ENCODE data around the gene SGCD.

Gene SGCD

DNA sequence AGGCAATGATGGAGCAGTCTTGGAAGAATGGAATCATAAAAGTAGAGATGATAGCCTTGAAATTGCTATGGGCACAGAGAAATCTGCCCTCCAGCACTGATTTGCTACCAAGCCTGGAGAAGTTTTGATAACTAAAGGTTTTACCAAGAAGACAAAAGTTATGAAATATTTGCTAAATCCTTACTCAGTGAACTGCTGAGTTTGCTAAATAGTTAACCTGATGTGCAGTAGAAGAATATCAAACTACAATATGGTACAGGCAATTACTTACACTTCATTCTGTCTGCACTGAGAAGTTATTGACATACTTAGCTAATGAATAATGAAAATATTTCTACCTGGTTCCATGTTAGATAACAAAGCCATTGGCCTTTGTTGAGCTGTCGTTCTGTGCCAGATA lies 124.5 kb downstream of the SGCD start:
- FAIRE-seq (no peak), DNase-seq (ENCODE audit: insufficient read length, low spot score) (no peak)
- no peak for TF ChIP-seq SPI1 (IDR thresholded peaks at IDR 0.05; ENCODE audit: low read depth, low read length)
- no peak for TF ChIP-seq POLR2AphosphoS5 (IDR thresholded peaks at IDR 0.05; ENCODE audit: low read depth, low read length)
- no peak for TF ChIP-seq PAX5 (IDR thresholded peaks at IDR 0.05; ENCODE audit: insufficient read depth, low read length, severe bottlenecking)
- no peak for TF ChIP-seq POLR2A (IDR thresholded peaks at IDR 0.05; ENCODE audit: low read depth, low read length)
- TF ChIP-seq TAF1 (IDR thresholded peaks at IDR 0.05; ENCODE audit: low read depth, low read length): no peak
- TF ChIP-seq POU2F2 (IDR thresholded peaks at IDR 0.05; ENCODE audit: low read depth, low read length): no peak

- DNase-seq (ENCODE audit: insufficient read length, low spot score): no peak
- FAIRE-seq: no peak
- TF ChIP-seq POU2F2 (IDR thresholded peaks at IDR 0.05; ENCODE audit: low read depth, low read length): no peak
- no peak for TF ChIP-seq PAX5 (IDR thresholded peaks at IDR 0.05; ENCODE audit: insufficient read depth, low read length, severe bottlenecking)
- TF ChIP-seq SPI1 (IDR thresholded peaks at IDR 0.05; ENCODE audit: low read depth, low read length): no peak
- TF ChIP-seq TAF1 (IDR thresholded peaks at IDR 0.05; ENCODE audit: low read depth, low read length): no peak
- no peak for TF ChIP-seq POLR2A (IDR thresholded peaks at IDR 0.05; ENCODE audit: low read depth, low read length)
- TF ChIP-seq POLR2AphosphoS5 (IDR thresholded peaks at IDR 0.05; ENCODE audit: low read depth, low read length): no peak
Observed at GRCh38 chr5:156456857-156457256, 129.9 kb downstream of the SGCD start.

- DNase-seq (ENCODE audit: insufficient read length, low spot score): no peak
- TF ChIP-seq POLR2AphosphoS5 (IDR thresholded peaks at IDR 0.05; ENCODE audit: low read depth, low read length): no peak
- TF ChIP-seq POU2F2 (IDR thresholded peaks at IDR 0.05; ENCODE audit: low read depth, low read length): no peak
- no peak for TF ChIP-seq TAF1 (IDR thresholded peaks at IDR 0.05; ENCODE audit: low read depth, low read length)
- no peak for TF ChIP-seq PAX5 (IDR thresholded peaks at IDR 0.05; ENCODE audit: insufficient read depth, low read length, severe bottlenecking)
- TF ChIP-seq SPI1 (IDR thresholded peaks at IDR 0.05; ENCODE audit: low read depth, low read length): no peak
- no peak for TF ChIP-seq POLR2A (IDR thresholded peaks at IDR 0.05; ENCODE audit: low read depth, low read length)
- no peak for FAIRE-seq
Observed at GRCh38 chr5:156459812-156460385, 132.9 kb downstream of the SGCD start.

DNA sequence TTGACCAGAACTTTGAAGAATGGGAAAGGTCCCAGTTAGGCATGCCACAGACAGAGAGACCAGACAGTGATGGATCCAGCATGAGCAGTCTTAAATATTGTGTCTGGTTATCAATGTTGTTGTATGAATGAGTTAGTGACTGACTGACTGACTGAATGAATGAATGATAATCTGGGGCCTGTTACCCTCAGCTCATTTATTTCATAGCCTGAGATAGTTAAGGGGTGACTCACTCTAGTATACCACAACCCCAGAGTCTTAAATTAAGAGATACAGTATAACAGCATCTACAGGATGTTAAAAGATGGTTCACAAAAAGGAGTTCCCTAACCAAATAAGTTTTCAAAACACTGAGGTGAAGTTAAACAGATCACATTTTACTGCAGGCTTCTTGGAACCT lies 133.5 kb downstream of the SGCD start:
- DNase-seq (ENCODE audit: insufficient read length, low spot score) (no peak), FAIRE-seq (no peak)
- TF ChIP-seq POLR2AphosphoS5 (IDR thresholded peaks at IDR 0.05; ENCODE audit: low read depth, low read length) (no peak), TAF1 (IDR thresholded peaks at IDR 0.05; ENCODE audit: low read depth, low read length) (no peak), SPI1 (IDR thresholded peaks at IDR 0.05; ENCODE audit: low read depth, low read length) (no peak), POLR2A (IDR thresholded peaks at IDR 0.05; ENCODE audit: low read depth, low read length) (no peak), PAX5 (IDR thresholded peaks at IDR 0.05; ENCODE audit: insufficient read depth, low read length, severe bottlenecking) (no peak), POU2F2 (IDR thresholded peaks at IDR 0.05; ENCODE audit: low read depth, low read length) (no peak)

DNA sequence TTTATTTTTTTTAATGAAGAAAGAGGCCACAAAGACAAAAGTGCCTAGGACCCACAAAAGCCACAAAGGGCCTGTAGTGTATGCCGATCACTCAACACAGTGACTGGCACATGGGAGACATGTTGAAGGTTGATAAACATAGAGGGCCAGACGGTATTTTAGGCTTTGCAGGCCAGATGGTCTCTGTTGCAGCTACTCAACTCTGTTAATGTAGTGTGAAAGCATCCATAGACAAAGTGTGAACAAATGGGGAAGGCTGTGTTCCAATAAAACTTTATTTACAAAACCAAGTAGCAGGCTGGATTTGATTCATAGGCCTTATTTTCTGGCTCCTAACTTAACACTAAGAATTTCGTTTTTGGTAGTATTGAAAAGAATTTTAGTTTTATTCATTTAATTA lies 139.9 kb downstream of the SGCD start:
- no peak for FAIRE-seq
- DNase-seq (ENCODE audit: insufficient read length, low spot score): no peak
- no peak for TF ChIP-seq POLR2A (IDR thresholded peaks at IDR 0.05; ENCODE audit: low read depth, low read length)
- TF ChIP-seq PAX5 (IDR thresholded peaks at IDR 0.05; ENCODE audit: insufficient read depth, low read length, severe bottlenecking): no peak
- no peak for TF ChIP-seq TAF1 (IDR thresholded peaks at IDR 0.05; ENCODE audit: low read depth, low read length)
- no peak for TF ChIP-seq POU2F2 (IDR thresholded peaks at IDR 0.05; ENCODE audit: low read depth, low read length)
- no peak for TF ChIP-seq POLR2AphosphoS5 (IDR thresholded peaks at IDR 0.05; ENCODE audit: low read depth, low read length)
- TF ChIP-seq SPI1 (IDR thresholded peaks at IDR 0.05; ENCODE audit: low read depth, low read length): no peak

- DNase-seq (ENCODE audit: insufficient read length, low spot score) (no peak), FAIRE-seq (no peak)
- TF ChIP-seq POLR2AphosphoS5 (IDR thresholded peaks at IDR 0.05; ENCODE audit: low read depth, low read length): no peak
- TF ChIP-seq TAF1 (IDR thresholded peaks at IDR 0.05; ENCODE audit: low read depth, low read length): no peak
- no peak for TF ChIP-seq PAX5 (IDR thresholded peaks at IDR 0.05; ENCODE audit: insufficient read depth, low read length, severe bottlenecking)
- TF ChIP-seq POU2F2 (IDR thresholded peaks at IDR 0.05; ENCODE audit: low read depth, low read length): no peak
- no peak for TF ChIP-seq POLR2A (IDR thresholded peaks at IDR 0.05; ENCODE audit: low read depth, low read length)
- no peak for TF ChIP-seq SPI1 (IDR thresholded peaks at IDR 0.05; ENCODE audit: low read depth, low read length)
Observed at GRCh38 chr5:156469636-156470035, 142.7 kb downstream of the SGCD start.

- TF ChIP-seq PAX5 (IDR thresholded peaks at IDR 0.05; ENCODE audit: insufficient read depth, low read length, severe bottlenecking) (no peak), SPI1 (IDR thresholded peaks at IDR 0.05; ENCODE audit: low read depth, low read length) (no peak), TAF1 (IDR thresholded peaks at IDR 0.05; ENCODE audit: low read depth, low read length) (no peak), POLR2A (IDR thresholded peaks at IDR 0.05; ENCODE audit: low read depth, low read length) (no peak), POU2F2 (IDR thresholded peaks at IDR 0.05; ENCODE audit: low read depth, low read length) (no peak), POLR2AphosphoS5 (IDR thresholded peaks at IDR 0.05; ENCODE audit: low read depth, low read length) (no peak)
- DNase-seq (ENCODE audit: insufficient read length, low spot score) (no peak), FAIRE-seq (no peak)
Observed at GRCh38 chr5:156471893-156472292, 144.9 kb downstream of the SGCD start.

DNA sequence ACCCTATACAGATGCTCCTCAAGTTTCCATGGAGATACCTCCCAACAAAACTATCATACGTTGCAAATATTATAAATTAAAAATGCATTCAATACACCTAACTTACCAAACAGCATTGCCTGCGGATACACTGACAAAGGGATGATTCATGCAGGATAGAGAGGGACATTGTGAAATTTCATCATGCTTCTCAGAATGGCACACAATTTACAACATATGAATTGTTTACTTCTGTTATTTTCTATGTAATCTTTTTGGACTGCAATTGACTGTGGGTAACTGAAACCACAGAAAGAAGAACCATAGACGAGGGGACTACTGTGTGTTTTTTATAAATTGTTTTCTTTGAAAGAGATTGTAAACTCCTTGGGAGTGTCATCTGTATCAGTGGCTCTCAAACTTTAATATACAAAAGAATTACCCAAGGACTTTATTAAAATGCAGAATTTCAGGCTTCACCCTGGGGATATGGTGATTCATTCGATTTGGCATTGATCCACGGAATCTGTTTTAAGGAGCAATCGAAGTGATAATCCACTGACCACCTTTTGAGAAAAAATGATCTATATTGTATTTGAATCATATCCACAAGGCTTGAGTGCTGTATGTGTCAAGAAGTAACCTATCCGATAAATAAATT lies 146.4 kb downstream of the SGCD start:
- TF ChIP-seq TAF1 (IDR thresholded peaks at IDR 0.05; ENCODE audit: low read depth, low read length) (no peak), POLR2AphosphoS5 (IDR thresholded peaks at IDR 0.05; ENCODE audit: low read depth, low read length) (no peak), POU2F2 (IDR thresholded peaks at IDR 0.05; ENCODE audit: low read depth, low read length) (no peak), PAX5 (IDR thresholded peaks at IDR 0.05; ENCODE audit: insufficient read depth, low read length, severe bottlenecking) (no peak), POLR2A (IDR thresholded peaks at IDR 0.05; ENCODE audit: low read depth, low read length) (no peak), SPI1 (IDR thresholded peaks at IDR 0.05; ENCODE audit: low read depth, low read length) (no peak)
- FAIRE-seq: no peak

GRCh38 chr5:156474251-156474650 lies 147.3 kb downstream of the SGCD start:
- no peak for DNase-seq (ENCODE audit: insufficient read length, low spot score)
- no peak for FAIRE-seq

More for the DNA sequence above, 146.4 kb downstream of the SGCD start:
- no peak for DNase-seq (ENCODE audit: insufficient read length, low spot score)

More at GRCh38 chr5:156474251-156474650, 147.3 kb downstream of the SGCD start:
- TF ChIP-seq PAX5 (IDR thresholded peaks at IDR 0.05; ENCODE audit: insufficient read depth, low read length, severe bottlenecking): no peak

All from GM12891 (cell line).